HG03521 (cell line): ENCODE results near the gene OXLD1.

Source experiments
- ATAC-seq: cut with Tn5 transposase; IDR thresholded peaks from one replicate; pipeline ENCODE4 v1.9.1; 2021; ENCODE audit warnings: mild to moderate bottlenecking, moderate library complexity; ENCODE audit not compliant: unreplicated experiment

Gene OXLD1

DNA sequence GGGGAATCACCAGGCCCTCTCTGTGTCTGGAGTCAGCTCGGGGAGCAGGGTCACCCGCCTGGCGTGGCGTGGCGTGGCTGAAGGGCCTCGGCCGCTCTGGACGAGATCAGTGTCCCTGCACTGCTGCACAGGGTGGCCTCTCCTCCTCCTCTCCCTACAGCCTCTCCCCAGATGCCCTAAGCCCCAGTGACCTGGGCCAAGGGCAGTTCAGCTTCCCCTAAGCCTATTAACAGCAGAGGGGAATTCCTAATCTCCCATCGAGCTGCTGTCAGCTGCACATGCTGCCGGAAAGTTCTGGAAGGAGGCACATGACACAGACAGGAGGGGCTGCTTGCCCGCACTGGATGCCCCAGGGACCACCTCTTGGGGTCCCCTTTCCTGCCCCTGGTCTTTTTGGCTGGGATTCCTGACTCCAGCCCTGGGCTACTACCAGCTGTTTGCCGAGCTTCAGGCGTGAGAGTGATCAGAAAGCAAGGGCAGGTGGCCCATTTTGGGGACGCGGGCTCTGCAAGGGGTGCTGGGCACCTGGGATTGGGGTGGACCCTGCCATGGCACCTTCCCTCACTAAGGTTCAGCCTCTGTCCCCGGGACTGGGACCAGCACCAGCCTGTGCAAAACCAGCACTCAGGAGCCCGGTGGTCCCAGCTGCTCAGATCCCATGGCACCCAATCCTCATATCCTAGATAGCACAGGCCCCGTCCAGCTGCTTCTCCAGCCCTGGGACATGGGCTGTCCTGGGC, 10.9 kb downstream of the OXLD1 start:
- ATAC-seq: no peak

DNA sequence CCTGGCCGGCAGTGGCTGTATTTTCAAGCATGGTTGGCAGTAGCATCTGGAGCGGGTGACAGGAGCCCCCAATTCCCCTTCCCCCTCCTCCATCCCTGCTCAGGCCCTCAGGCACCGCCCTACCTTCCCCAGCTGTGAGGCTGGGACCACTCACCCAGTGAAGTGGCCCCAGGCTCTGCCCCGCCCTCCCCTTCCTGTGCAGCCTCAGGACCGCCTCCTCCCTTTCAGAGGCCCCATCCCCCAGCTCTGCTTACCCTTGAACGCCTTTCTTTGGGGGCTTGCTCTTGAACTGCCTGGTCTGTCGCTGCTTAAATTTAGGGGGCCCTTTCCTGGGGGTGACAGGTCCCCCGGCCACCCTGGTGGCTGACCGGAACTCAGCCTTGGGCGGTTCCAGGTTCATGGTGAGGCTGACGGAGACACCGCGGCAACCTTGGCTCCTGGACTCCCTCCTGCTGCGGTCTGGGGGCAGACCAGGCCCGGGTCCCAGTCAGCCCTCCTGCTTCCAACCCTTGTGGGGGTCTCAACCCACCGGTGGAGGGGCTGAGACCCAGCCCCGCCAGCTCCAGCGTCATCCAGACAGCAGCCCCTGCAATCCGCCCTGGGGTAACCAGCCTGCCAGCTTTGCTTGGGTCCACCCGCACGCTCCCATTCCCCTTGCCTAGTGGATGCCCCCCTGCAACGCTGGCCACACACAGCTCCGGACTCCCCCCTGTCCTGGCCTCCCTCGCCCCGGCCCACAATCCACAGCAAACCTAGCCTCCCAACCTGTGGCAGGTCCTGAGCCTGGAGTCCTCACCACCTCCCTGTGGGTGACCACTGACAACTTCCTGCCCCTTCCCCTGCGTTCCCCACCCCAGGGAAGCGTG, 13.3 kb downstream of the OXLD1 start:
- no peak for ATAC-seq

DNA sequence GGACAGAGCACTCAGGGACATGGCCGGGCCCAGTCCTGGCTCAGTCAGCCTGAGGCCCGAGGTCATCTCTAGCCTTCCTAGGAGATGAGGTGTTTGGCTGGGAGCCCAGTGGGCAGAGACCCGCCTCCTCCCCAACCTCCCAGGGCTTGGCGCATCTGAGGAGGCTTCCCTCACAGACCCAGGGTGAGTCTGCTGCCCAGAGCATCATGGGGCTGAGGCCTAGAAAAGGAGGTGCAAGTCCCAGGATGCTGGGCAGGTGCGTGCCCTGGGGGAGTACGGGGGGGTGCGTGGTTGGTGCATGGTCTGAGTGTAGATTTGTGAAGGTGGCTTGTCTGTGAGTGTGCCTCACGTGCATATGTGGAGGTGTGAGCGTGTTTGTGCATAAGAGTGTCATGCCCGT, 14.7 kb downstream of the OXLD1 start:
- no peak for ATAC-seq

DNA sequence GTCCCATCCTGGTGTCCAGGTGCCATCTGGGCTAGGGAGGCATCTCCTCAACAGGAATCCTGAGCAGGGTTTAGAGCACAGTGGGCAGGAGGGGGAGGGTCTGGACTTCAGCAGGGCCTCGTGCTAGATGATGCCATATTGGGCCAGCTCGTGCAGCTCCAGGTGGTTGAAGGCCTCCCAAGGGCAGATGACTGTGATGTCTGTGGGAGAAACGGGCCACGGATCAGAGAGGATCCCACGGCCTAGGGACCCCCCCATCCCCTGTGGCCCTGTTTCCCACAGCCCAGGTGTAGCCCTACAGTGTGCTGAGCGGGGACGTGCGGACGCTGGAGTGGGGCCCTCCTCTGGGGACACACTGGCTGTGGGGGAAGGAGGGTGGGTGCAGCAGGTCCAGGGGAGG, 15.5 kb downstream of the OXLD1 start:
- ATAC-seq: no peak

DNA sequence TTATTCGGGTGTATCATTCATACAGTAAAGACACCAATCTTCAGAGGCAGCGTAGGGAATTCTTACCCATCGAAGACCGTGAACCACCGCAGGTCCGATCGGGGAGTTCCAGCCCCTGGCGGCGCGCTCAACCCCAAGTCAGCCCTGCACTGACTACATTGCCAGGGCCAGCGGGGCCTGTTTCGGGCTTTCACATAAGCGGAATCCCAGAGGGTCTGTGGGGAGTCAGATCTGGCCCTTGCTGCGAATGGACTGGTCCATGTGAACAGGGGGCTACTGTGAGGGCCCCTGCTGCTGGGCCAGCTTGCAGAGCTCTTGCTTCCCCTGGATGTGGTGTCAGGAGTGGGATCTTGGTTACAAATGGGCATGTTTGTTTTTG, 17.7 kb downstream of the OXLD1 start:
- no peak for ATAC-seq

DNA sequence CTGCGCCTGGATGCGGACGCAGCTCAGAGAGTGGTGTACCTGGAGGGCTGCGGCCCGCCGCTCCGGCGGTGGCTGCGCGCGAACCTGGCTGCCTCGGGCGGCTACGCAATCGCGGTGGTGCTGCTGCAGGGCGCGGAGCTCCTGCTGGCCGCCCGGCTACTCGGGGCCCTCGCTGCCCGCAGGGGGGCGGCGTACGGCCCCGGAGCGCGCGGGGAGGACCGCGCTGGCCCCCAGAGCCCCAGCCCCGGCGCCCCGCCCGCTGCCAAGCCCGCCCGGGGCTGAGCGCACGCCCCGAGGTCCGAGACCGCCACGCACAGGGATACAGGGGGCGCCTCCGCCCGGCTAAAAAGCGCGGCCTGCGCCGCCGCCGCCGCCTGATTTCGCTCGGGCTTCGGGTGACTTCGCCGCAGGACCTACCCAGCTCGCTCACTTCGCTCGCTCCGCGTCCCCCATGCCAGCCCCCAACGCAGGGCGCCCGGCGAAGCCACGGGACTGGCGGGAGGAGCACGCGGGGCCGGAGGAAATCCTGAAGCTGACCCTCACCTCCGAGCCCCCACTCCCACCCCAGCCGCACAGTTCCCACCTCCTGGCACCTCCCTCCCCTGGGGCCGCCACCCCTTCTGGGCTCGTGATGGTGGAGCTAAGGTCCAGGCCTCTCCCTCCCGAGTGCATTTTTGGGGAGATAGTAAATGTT, 18.2 kb downstream of the OXLD1 start:
- no peak for ATAC-seq

DNA sequence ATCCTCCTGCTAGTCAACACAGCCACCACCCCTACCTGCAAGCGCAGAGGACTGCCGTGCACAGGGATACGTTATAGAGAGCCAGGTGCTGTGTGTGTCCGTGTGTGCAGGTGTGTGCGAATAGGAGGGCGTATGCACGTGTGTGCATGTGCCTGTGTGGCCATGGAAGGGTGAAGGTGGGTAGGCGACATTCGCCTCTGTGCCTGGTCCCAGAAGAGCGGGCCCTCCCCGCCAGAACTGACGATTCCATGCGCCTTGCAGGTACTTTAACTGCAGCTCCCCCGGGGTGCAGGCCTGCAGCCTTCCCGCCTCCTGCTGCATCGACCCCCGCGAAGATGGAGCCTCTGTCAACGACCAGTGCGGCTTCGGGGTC, 18.8 kb downstream of the OXLD1 start:
- ATAC-seq: no peak

DNA sequence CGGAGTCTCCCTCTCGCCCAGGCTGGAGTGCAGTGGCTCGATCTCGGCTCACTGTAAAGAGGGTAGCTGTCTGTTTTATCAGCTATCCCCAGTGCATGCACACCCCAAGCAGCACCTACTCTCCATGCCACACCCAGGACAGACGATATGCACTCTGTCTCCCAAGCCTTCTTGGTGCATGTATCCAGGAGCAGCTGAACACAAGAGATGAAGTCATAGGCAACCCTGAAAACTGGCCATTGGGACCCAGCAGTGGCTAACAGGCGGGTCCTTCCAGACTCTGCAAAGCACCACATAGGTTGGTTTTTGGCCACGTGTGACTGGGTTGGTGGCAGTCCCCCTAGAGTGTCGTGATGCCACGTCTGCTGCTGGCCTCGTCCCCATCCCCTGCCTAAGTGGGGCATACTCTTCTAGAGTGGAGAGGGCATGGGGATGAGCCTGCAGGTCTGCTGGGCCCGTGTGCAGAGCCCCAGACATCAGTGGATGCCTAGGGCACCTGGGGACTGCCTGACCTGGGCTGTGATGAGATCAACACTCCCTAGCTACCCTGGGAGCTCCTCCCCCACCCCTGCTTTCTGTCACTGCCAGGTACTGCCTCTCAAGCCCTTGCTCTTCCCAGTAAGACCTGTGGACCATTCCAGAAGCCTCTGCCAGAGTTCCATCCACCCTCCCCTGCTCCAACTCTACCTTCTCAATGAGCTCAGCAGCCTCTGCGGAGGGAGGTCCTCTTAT, 19.4 kb downstream of the OXLD1 start:
- ATAC-seq: no peak

DNA sequence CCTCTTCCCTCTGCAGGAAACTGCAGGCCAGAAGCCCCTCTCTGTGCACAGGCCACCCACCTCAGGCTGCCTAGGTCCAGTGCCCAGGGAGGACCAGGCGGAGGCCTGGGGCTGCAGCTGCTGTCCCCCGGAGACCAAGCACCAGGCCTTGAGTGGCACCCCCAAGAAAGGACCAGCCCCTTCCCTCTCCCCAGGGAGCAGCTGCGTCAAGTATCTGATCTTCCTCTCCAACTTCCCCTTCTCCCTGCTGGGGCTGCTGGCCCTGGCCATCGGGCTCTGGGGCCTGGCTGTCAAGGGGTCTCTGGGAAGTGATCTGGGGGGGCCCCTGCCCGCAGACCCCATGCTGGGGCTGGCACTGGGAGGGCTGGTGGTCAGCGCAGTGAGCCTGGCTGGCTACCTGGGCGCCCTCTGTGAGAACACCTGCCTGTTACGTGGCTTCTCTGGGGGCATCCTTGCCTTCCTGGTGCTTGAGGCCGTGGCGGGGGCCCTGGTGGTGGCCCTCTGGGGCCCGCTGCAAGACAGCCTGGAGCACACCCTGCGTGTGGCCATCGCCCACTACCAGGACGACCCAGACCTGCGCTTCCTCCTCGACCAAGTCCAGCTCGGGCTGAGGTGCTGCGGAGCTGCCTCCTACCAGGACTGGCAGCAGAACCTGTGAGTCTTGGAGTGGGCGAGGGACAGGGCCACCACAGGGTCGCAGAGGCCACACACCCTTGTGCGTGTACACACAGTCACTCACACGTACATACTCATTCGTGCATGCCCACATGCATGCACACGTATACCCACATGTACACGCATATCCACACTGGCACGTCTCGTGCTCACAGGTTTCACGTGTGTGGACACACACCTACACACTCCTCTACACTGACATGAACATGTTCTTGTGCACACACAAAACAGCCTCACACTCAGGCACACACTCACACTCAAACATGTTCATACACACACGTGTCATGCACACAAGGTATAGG, 21.1 kb downstream of the OXLD1 start:
- no peak for ATAC-seq

DNA sequence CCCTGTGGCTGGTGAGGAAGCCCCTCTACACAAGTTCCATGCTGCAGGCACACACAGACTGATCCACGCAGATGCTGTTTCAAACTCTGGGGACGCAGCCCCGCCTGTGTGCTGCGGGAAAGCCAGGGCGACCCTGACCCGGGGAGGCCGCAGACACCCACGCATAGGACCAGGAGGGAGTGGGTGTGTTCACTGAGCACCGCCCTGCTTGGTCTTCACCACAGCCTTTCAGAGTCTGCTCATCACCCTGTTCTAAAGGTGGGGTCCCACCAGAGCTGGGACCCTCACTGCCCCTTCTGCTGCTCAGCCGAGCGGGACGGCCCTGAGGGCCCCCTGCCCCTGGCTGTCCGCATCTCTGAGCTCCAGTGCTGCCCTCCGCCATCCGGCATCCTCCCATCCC, 21.9 kb downstream of the OXLD1 start:
- ATAC-seq: no peak

DNA sequence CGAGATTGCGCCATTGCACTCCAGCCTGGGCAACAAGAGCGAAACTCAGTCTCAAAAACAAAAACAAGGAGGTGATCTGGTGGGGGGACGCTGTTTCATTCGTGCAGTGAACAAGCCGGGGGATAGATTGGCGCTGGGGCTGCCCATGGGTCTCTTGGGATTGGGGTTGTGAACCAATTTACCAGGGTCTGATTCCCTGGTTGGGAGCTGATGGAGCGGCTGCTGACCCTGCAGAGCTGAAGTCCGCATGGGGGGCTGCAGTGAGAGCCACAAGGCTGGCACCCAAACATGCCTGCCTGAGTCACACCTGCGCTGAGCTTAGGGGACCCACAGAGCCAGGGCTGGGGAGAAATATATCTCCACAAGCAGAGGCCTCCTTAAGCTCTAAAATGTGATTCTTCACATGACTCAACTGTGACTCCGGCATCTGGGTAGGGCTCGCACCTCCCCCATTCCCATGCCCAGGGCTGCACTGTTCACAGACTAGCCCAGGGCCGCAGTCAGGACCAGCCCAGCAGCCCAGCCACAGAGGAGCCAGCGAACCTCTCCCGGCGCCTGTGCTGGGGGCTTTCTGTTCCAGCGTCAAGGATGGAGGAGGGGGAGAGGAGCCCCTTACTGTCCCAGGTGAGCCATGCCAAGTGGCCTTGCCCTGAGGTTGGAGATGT, 24.4 kb downstream of the OXLD1 start:
- no peak for ATAC-seq

DNA sequence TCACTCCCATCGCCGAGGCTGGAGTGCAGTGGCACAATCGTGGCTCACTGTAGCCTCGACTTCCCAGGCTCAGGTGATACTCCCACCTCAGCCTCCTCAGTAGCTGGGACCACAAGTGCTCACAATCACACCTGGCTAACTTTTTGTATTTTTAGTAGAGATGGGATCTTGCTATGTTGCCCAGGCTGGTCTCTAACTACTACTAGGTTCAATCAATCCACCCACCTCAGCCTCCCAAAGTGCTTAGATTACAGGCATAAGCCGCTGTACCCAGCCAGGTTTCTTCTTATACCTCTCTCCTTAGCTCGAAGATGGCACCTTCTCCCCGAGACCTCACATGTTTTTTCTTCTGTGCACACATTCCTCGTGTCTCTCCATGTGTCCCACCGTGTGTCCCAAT, 26.4 kb downstream of the OXLD1 start:
- ATAC-seq: no peak

DNA sequence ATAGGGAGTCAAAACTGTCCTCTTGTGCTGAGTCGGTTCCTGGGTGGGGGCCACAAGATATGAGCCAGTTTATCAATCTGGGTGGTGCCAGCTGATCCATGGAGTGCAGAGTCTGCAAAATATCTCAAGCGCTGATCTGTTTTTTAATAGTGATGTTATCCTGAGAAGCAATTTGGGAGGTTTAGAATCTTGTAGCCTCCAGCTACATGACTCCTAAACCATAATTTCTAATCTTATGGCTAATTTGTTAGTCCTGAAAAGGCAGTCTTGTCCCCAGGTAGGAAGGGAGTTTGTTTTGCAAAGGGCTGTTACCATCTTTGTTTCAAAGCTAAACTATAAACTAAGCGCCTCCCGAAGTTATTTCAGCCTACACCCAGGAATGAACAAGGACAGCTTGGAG, 27.7 kb downstream of the OXLD1 start:
- no peak for ATAC-seq

DNA sequence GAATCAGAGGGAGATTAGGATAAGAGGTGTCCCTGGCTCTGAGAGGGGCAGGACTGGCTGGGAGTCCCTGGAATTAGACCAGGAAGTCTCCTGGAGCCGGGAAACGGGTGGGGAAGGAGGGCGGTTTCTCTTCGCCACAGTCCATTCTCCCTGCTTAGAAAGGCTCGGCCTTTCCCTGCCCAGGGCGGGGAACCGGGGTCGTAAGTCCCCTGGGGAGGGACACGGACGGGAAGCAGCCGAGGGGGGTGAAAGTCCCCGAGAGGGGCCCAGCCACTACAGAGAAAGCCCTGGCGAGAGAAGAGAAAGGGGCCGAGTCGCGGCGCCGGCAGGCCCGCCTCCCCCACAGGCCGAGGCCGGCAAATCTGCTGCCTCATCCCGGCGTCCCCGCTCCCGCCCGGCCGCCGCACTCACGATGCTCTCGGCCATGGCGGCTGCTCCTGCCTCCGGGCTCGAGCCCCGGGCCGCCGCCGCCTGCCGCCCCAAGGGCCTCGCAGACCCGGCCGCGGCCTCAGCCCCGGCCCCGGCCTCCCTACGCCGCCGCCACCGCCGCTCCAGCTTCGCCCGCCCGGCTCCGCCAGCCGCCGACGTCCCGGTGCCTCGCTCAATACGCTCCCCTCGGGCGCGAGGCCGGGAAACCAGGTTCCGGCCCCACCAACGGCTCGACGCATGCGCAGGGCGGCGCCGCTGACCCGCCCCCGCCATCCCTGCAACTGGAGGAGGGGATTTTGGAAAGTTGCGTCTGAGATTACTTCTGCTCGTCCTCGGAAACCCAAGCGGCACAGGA, 29.7 kb downstream of the OXLD1 start, which contains the start of the genes NPLOC4 and TSPAN10:
NPLOC4 (minus strand) TSS at position 608 of the 784 bp plus-strand sequence; CDS start at position 426, 182 bp downstream.
TSPAN10 (plus strand) TSS at position 692 of the 784 bp plus-strand sequence. CDS start 5,217 bp downstream, outside the sequence.
- peak; percentile 93 for ATAC-seq

DNA sequence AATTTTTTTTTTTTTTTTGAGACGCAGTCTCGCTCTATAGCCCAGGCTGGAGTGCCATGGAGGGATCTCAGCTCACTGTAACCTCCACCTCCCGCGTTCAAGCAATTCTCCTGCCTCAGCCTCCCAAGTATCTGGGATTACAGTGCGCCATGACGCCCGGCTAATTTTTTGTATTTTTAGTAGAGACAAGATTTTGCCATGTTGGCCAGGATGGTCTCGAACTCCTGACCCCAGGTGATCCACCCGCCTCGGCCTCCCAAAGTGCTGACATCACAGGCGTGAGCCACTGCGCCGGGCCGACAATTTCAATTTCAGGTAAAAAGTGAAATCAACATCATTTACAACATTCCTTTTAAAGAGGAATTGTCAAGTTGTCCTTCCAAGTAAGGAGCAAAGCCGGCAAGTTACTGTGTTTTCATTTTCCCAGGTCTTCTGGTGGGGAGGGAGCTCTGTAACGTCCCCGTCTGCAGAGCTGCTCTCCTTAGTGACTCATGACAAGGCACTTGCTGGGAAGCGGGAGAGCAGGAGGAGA, 30.4 kb downstream of the OXLD1 start:
- no peak for ATAC-seq

DNA sequence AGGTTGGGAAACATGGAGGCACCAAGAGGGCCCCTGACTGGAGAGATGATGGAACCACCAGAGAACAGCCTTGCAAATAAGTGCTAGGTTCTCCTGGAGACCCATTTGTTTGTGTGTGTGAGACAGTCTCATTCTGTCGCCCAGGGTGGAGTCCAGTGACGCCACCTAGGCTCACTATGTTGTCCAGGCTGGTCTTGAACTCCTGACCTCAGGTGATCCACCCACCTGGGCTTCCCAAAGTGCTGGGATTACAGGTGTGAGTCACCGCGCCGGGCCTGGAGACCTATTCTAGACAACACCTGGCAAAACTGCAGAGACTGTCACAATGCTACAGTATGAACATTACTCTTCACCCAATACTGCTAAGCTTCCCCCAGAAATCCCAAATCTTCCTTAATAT, 31.0 kb downstream of the OXLD1 start:
- ATAC-seq: no peak

DNA sequence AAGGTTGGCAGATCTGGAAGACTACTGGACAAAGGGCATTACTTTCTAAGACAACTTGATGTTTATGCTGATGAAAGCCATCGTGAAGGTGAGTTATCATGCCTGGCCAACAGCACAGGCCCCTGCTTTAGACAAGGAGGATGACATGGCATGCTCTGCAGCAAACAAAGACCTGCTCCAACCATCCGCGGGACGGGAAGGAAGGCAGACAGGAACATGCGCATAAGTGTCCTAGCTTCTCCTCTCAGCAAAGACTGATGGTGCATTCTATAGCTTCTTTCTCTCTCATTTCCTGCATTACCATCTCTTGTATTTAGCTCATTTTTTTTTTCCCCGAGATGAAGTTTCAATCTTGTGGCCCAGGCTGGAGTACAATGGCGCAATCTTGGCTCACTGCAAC, 34.9 kb downstream of the OXLD1 start:
- no peak for ATAC-seq

DNA sequence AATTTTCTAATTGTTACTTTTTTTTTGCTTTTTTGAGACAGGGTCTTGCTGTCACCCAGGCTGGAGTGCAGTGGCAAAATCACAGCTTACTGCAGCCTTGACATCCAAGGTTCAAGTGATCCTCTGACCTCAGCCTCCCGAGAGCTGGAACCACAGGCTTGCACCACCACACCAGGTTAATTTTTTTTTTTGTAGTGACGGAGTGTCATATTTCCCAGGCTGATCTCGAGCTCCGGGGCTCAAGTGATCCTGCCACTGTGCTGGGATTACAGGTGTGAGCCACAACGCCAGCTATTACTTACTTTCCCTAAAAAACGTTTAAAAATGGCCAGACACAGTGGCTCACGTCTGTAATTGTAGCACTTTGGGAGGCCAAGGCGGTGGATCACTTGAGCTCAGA, 36.1 kb downstream of the OXLD1 start:
- ATAC-seq: no peak
